Gastroesophageal sphincter (tissue), 3 donors: ENCODE results near the gene CIPC.

ENCODE experiments used
- CTCF ChIP-seq, 4 experiments: fragments of 200-600 bp in 2 of 4; fragments of 450-650 bp in 2 of 4; sonication (generic) in 1 of 4; IDR thresholded peaks; one replicate each; pipeline ENCODE4 v1.5.1; 2017 to 2019; ENCODE audit warnings: antibody characterized with exemption in 4 of 4, mild to moderate bottlenecking in 2 of 4, moderate library complexity in 2 of 4
- EP300 ChIP-seq: sonication (generic); formaldehyde crosslinking; IDR thresholded peaks from one replicate; pipeline ENCODE4 v1.6.1; 2017; ENCODE audit warnings: antibody characterized with exemption, mild to moderate bottlenecking
- POLR2A ChIP-seq, 2 donors: fragments of 450-650 bp; IDR thresholded peaks; one replicate each; pipeline ENCODE4 v1.6.1; 2017; ENCODE audit warnings: antibody characterized with exemption in 2 of 2, mild to moderate bottlenecking in 2 of 2, moderate library complexity in 1 of 2
- POLR2AphosphoS5 ChIP-seq: sonication (generic); formaldehyde crosslinking; IDR thresholded peaks from one replicate; pipeline ENCODE4 v1.6.1; 2017; ENCODE audit warnings: antibody characterized with exemption

- TF ChIP-seq CTCF (IDR thresholded peaks at IDR 0.05): no peak
- no peak for TF ChIP-seq POLR2A (IDR thresholded peaks at IDR 0.05)
- TF ChIP-seq POLR2AphosphoS5: no peak
- TF ChIP-seq EP300: no peak
Observed at GRCh38 chr14:77110286-77110685, 12.2 kb downstream of the CIPC start.
